ENCODE measurements around the gene USP3. TPM values are rescaled to one million over a fixed set of nuclear protein-coding genes. Genes with fewer than 3 reads are reported as not detected.

USP3 gene
- total and polyA plus RNA-seq, 9 of the 15 experiments (the other 6 are each of a cell fraction or from before 2014, with no cell fraction given), result 17.3 to 54.3 (median 34.8) TPM

- under 1% methylated on average over 28 of the region's 28 CpGs for WGBS (ENCODE audit: insufficient coverage, low coverage, missing lambda C conversion rate)
- TF ChIP-seq GATAD2B (IDR thresholded peaks at IDR 0.05; ENCODE audit: borderline replicate concordance) (no peak), TAL1 (IDR thresholded peaks at IDR 0.05) (peak; percentile 23; the same call in 1 of the 2 replicates), MAZ (CRISPR knock-in tag; conservative IDR thresholded peaks at IDR 0.05 in 1 of 2, IDR thresholded peaks at IDR 0.05 in 1 of 2) (no peak), ZNF561 (CRISPR knock-in tag; conservative IDR thresholded peaks at IDR 0.05) (no peak), BRD9 (IDR thresholded peaks at IDR 0.05; ENCODE audit: low read depth, partially characterized antibody) (peak; percentile 90), NCOA6 (IDR thresholded peaks at IDR 0.05) (0 out of 2 replicates have a peak, but pooled peaks have one; percentile 11), ZNF717 (CRISPR knock-in tag; IDR thresholded peaks at IDR 0.05) (no peak), SUPT5H (IDR thresholded peaks at IDR 0.05) (peak; percentile 67), THRAP3 (IDR thresholded peaks at IDR 0.05; ENCODE audit: borderline replicate concordance) (0 out of 2 replicates have a peak, but pooled peaks have one; percentile 1), CREM (IDR thresholded peaks at IDR 0.05; ENCODE audit: low read depth) (peak; percentile 84), HMGN3 (IDR thresholded peaks at IDR 0.05; ENCODE audit: borderline replicate concordance, extremely low read depth, insufficient read length, low read depth, low read length) (no peak), XRCC4 (IDR thresholded peaks at IDR 0.05; ENCODE audit: extremely low read depth, insufficient read depth, insufficient read length) (no peak), SLC30A9 (CRISPR knock-in tag; IDR thresholded peaks at IDR 0.05) (no peak), SPI1 (IDR thresholded peaks at IDR 0.05; ENCODE audit: borderline replicate concordance, low read depth, low read length) (peak; percentile 58; the same call in 1 of the 2 replicates), MTA1 (IDR thresholded peaks at IDR 0.05; ENCODE audit: borderline replicate concordance) (peak; percentile 30), HDAC2 (IDR thresholded peaks at IDR 0.05) (no peak; the same call in 1 of the 2 replicates), PML (IDR thresholded peaks at IDR 0.05; ENCODE audit: low read length) (peak; percentile 48; the same call in 1 of the 2 replicates), ID3 (CRISPR knock-in tag; IDR thresholded peaks at IDR 0.05) (no peak), ID3 (tag; IDR thresholded peaks at IDR 0.05) (peak; percentile 88), TAF9B (IDR thresholded peaks at IDR 0.05; ENCODE audit: partially characterized antibody) (peak; percentile 11), HDAC6 (IDR thresholded peaks at IDR 0.05; ENCODE audit: low read depth, low read length) (no peak), USF1 (CRISPR knock-in tag; IDR thresholded peaks at IDR 0.05) (peak; percentile 75), TEAD1 (CRISPR knock-in tag; IDR thresholded peaks at IDR 0.05) (peak; percentile 32 to 70; a peak in 1 of 4 replicates)
- TF ChIP-seq, protein P1, sequence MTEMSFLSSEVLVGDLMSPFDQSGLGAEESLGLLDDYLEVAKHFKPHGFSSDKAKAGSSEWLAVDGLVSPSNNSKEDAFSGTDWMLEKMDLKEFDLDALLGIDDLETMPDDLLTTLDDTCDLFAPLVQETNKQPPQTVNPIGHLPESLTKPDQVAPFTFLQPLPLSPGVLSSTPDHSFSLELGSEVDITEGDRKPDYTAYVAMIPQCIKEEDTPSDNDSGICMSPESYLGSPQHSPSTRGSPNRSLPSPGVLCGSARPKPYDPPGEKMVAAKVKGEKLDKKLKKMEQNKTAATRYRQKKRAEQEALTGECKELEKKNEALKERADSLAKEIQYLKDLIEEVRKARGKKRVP (CRISPR knock-in tag; IDR thresholded peaks at IDR 0.05), result no peak
Measured at GRCh38 chr15:63503739-63504246, 600 bp upstream of the USP3 start.

More at GRCh38 chr15:63503739-63504246, 600 bp upstream of the USP3 start:
- no peaks in the 10 kb centered on the region for H3K27me3 ChIP-seq (ENCODE audit: control insufficient read depth in 2 of 2, insufficient read depth in 2 of 2, low read length in 2 of 2)
- peaks cover 23 to 33% of the 10 kb centered on the region in 2 experiments for H3K4me1 ChIP-seq (replicated peaks in 1 of 2; ENCODE audit: control insufficient read depth in 2 of 2, insufficient read depth in 2 of 2, low read length in 2 of 2)
- peak overlapping the region; percentile 86 for H2AFZ ChIP-seq (ENCODE audit: low read depth, low read length)
- peaks cover 5% of the 10 kb centered on the region; the same call in 1 of the 3 replicates for H3K36me3 ChIP-seq (ENCODE audit: control insufficient read depth, insufficient read depth, low read length)
- H4K20me1 ChIP-seq (replicated peaks; ENCODE audit: control insufficient read depth, insufficient read depth, low read length), result peaks cover 10% of the 10 kb centered on the region; the same call in 1 of the 2 replicates
- FAIRE-seq (peak; percentile 95), ATAC-seq (peak; percentile 57), DNase-seq (ENCODE audit: extremely low read depth in 1 of 4, low spot score in 3 of 4) (peak; percentile 69 to 91 (median 70))
- H3K4me3 ChIP-seq, result peak overlapping the region; percentile 56
- intact Hi-C loops (cut with micrococcal nuclease), result loop anchor here (1.0 kb wide), 1 partner anchor 16 kb away; no protein-coding TSS in a partner anchor
- TSS peak; percentile 89 for BruUV-seq (replicated peaks)
- ChIA-PET CTCF (ENCODE audit: low intra/inter-chr PET ratio) (no interaction called here), POLR2A (interaction anchor here (0.5 to 5.4 kb wide), 15 partner anchors 9 to 226 kb away, joined by 3 to 51 read pairs (median 4); no protein-coding TSS in a partner anchor)
- H3K79me2 ChIP-seq (ENCODE audit: control insufficient read depth, insufficient read depth, low read length), result peaks cover 44% of the 10 kb centered on the region
- H3K27ac ChIP-seq (ENCODE audit: extremely low read depth, low read depth, low read length), result peak overlapping the region; percentile 95
- peak overlapping the region; percentile 96 for H3K4me2 ChIP-seq (ENCODE audit: insufficient read depth, low read length)
- H3K9me3 ChIP-seq (replicated peaks; ENCODE audit: control insufficient read depth, insufficient read depth, low read depth, low read length), result no peaks in the 10 kb centered on the region
- H3K9me1 ChIP-seq (ENCODE audit: control insufficient read depth, insufficient read depth, low read length), result peaks cover 5% of the 10 kb centered on the region
- peak overlapping the region; percentile 90 to 92 for H3K9ac ChIP-seq (ENCODE audit: insufficient read depth in 1 of 2, low read depth in 2 of 2, low read length in 2 of 2)
- in situ Hi-C loops (cut with MboI), result no loop called here

Measured in K562 (cell line).